Naive thymus-derived CD4-positive, alpha-beta T cell (primary cell): ENCODE results near the gene MDN1. TPM values are rescaled to one million over a fixed set of nuclear protein-coding genes. Genes with fewer than 3 reads are reported as not detected.

Source experiments
- ATAC-seq: fragments of 150-1000 bp; cut with Tn5 transposase; 2 replicates; pipeline ENCODE4 v1.10.0; 2021; ENCODE audit warnings: mild to moderate bottlenecking, moderate library complexity
- CTCF ChIA-PET: fragments of 350-600 bp; sonication (Branson Sonifier 250); formaldehyde crosslinking; loops from one replicate; lab custom pipeline; 2021; ENCODE audit warnings: antibody characterized with exemption; lab: Charles Lee
- POLR2A ChIA-PET: fragments of 350-600 bp; sonication (Branson Sonifier 250); formaldehyde crosslinking; loops from one replicate; lab custom pipeline; 2021; ENCODE audit warnings: antibody characterized with exemption, inconsistent platforms; lab: Charles Lee
- DNase-seq, 9 donors: peaks; one replicate each; pipeline versions ENCODE4 v3.0.0 to v3.0.0-alpha.2; 2020 to 2022; ENCODE audit warnings: mixed read lengths in 1 of 9
- H3K27ac ChIP-seq: one replicate; pipeline ENCODE4 v1.7.0; 2013; ENCODE audit warnings: mild to moderate bottlenecking, low read depth, low read length, moderate library complexity
- H3K27me3 ChIP-seq, 2 donors: one replicate each; pipeline ENCODE4 v1.7.0; 2013; ENCODE audit warnings: low read length in 2 of 2, mild to moderate bottlenecking in 2 of 2, moderate library complexity in 2 of 2; ENCODE audit not compliant: control insufficient read depth in 2 of 2, insufficient read depth in 2 of 2
- H3K36me3 ChIP-seq, 3 experiments: 1 replicate in 2 of 3; 2 replicates in 1 of 3; pipeline ENCODE4 v1.7.0; 2013; ENCODE audit warnings: low read length in 3 of 3, mild to moderate bottlenecking in 3 of 3, moderate library complexity in 1 of 3; ENCODE audit not compliant: insufficient read depth in 3 of 3, control insufficient read depth in 2 of 3
- H3K4me1 ChIP-seq, 2 donors: one replicate each; pipeline ENCODE4 v1.7.0; 2013; ENCODE audit warnings: low read length in 2 of 2, mild to moderate bottlenecking in 2 of 2, moderate library complexity in 1 of 2; ENCODE audit not compliant: control insufficient read depth in 2 of 2, insufficient read depth in 2 of 2
- H3K4me3 ChIP-seq: 2 replicates; pipeline ENCODE4 v1.7.0; 2013; ENCODE audit warnings: mild to moderate bottlenecking, low read length
- H3K9me3 ChIP-seq, 3 experiments: 1 replicate in 2 of 3; 2 replicates in 1 of 3; pipeline ENCODE4 v1.7.0; 2013; ENCODE audit warnings: low read length in 3 of 3; ENCODE audit not compliant: control insufficient read depth in 2 of 3
- H3K27ac Mint-ChIP-seq, 9 donors: one replicate each; pipeline ENCODE4 v1.8.0; 2020 to 2022; ENCODE audit warnings: mixed read lengths in 9 of 9, mild to moderate bottlenecking in 8 of 9, moderate library complexity in 5 of 9, inconsistent platforms in 2 of 9
- H3K27me3 Mint-ChIP-seq, 5 donors: one replicate each; pipeline ENCODE4 v1.8.0; 2021 to 2022; ENCODE audit warnings: mixed read lengths in 5 of 5, mild to moderate bottlenecking in 1 of 5
- H3K36me3 Mint-ChIP-seq, 5 donors: one replicate each; pipeline ENCODE4 v1.8.0; 2020 to 2022; ENCODE audit warnings: mixed read lengths in 5 of 5, mild to moderate bottlenecking in 3 of 5, inconsistent platforms in 1 of 5
- H3K4me1 Mint-ChIP-seq, 7 donors: one replicate each; pipeline ENCODE4 v1.8.0; 2020 to 2022; ENCODE audit warnings: mixed read lengths in 7 of 7, mild to moderate bottlenecking in 3 of 7, inconsistent platforms in 1 of 7
- H3K4me3 Mint-ChIP-seq, 10 donors: one replicate each; pipeline ENCODE4 v1.8.0; 2020 to 2022; ENCODE audit warnings: mild to moderate bottlenecking in 10 of 10, mixed read lengths in 10 of 10, moderate library complexity in 6 of 10, inconsistent platforms in 2 of 10
- H3K9me3 Mint-ChIP-seq, 11 donors: one replicate each; pipeline ENCODE4 v1.8.0; 2020 to 2022; ENCODE audit warnings: mixed read lengths in 11 of 11, mild to moderate bottlenecking in 4 of 11, inconsistent platforms in 1 of 11, moderate library complexity in 1 of 11
- intact Hi-C, 2 donors: fragments of 100-400 bp; cut with micrococcal nuclease; formaldehyde crosslinking; loops; one replicate each; pipeline ENCODE4 v1.15.1; 2023
- polyA plus RNA-seq, 2 donors: library from polyadenylated mRNA; unstranded; fragments of 300-500 nt; fragmentation: Illumina TruSeq; gene quantifications; one replicate each; pipeline ENCODE4 v1.2.3, GENCODE V29; 2021
- total RNA-seq, 6 experiments: library from RNA in 5 of 6; stranded (reverse) in 5 of 6; gene quantifications; 1 replicate in 5 of 6; 2 replicates in 1 of 6; pipeline ENCODE4 v1.2.3 and lab custom pipeline; 2021 to 2026

MDN1 gene
- total and polyA plus RNA-seq, 7 experiments from 2014 or later, result 8.2 to 66.1 (median 62.7) TPM

DNA sequence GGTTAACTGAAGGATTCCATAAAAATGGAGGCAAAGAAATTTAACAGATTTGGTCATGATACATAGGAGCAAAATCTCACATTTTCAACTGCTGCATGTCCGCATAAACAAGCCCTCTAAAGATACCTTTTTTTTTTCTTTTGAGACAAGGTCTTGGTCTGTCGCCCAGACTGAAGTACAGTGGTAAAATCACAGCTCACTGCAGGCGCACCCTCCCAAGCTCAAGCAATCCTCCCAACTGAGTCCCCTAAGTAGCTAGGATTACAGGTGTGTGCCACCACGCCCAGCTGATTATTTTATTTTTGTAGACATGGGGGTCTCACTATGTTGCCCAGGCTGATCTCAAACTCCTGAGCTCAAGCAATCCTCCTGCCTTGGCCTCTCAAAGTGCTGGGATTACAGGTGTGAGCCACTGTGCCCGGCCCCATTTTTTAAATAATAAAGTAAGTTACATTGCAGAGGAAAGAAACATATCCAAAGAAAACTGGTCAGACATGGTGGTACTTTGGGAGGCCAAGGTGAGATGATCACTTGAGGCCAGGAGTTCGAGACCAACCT is 13.7 kb downstream of the MDN1 start:
- H3K4me1 Mint-ChIP-seq, result peaks cover 9 to 45% (median 28%) of the 10 kb centered on the region in 7 donors
- H3K9me3 Mint-ChIP-seq, result no peaks in the 10 kb centered on the region
- H3K27me3 ChIP-seq, result no peaks in the 10 kb centered on the region
- H3K9me3 ChIP-seq, result no peaks in the 10 kb centered on the region
- ChIA-PET CTCF (no interaction called here), POLR2A (no interaction called here)
- intact Hi-C loops, result no loop called here
- H3K27ac Mint-ChIP-seq, result peak overlapping the region in 6 of 9 donors; percentile 7 to 69 (median 20)
- no peaks in the 10 kb centered on the region for H3K27me3 Mint-ChIP-seq
- H3K36me3 Mint-ChIP-seq, result peaks cover 0 to 21% (median 0%) of the 10 kb centered on the region in 5 donors
- peaks cover 0 to 23% (median 0%) of the 10 kb centered on the region in 3 experiments for H3K36me3 ChIP-seq
- no peak overlapping the region for H3K4me3 Mint-ChIP-seq
- DNase-seq (no peak), ATAC-seq (no peak)
- no peaks in the 10 kb centered on the region for H3K4me1 ChIP-seq
- H3K27ac ChIP-seq, result no peak overlapping the region
- no peak overlapping the region for H3K4me3 ChIP-seq

DNA sequence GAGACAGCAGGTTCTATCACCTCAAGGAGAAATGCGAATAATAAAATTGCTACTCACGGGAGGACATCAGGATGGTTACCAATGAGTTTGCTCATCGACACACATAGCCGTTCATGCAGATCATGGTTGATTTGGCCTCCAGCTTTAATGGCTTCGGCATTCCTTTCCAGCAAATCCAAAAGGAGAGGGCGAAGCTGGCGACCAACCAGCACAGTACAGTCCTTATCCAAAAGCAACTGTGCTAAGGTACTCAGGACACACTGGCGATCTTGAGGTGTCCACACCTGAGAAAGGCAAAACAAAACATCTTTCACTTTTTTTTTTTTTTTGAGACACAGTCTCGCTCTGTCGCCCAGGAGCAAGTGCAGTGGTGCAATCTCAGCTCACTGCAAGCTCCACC is 16.3 kb downstream of the MDN1 start:
- intact Hi-C loops, result no loop called here
- Histone ChIP-seq H3K9me3 (no peaks in the 10 kb centered on the region), H3K36me3 (peaks cover 0 to 35% (median 0%) of the 10 kb centered on the region in 3 experiments), H3K4me3 (no peak overlapping the region), H3K27ac (no peak overlapping the region), H3K4me1 (no peaks in the 10 kb centered on the region), H3K27me3 (no peaks in the 10 kb centered on the region)
- Mint-ChIP-seq H3K36me3 (peaks cover 0 to 25% (median 2%) of the 10 kb centered on the region in 5 donors), H3K9me3 (no peaks in the 10 kb centered on the region), H3K4me3 (no peak overlapping the region), H3K27ac (peak overlapping the region in 1 of 9 donors; percentile 17), H3K27me3 (no peaks in the 10 kb centered on the region), H3K4me1 (peaks cover 6 to 28% (median 21%) of the 10 kb centered on the region in 7 donors)
- ChIA-PET CTCF (interaction anchor here (0.6 kb wide), 2 partner anchors 166 to 199 kb away, joined by 3 to 4 read pairs; no protein-coding TSS in a partner anchor), POLR2A (interaction anchor here (0.6 kb wide), 2 partner anchors 46 to 723 kb away, joined by 3 to 7 read pairs; partner anchors contain the start of gene PNRC1)
- no peak for ATAC-seq
- no peak for DNase-seq

DNA sequence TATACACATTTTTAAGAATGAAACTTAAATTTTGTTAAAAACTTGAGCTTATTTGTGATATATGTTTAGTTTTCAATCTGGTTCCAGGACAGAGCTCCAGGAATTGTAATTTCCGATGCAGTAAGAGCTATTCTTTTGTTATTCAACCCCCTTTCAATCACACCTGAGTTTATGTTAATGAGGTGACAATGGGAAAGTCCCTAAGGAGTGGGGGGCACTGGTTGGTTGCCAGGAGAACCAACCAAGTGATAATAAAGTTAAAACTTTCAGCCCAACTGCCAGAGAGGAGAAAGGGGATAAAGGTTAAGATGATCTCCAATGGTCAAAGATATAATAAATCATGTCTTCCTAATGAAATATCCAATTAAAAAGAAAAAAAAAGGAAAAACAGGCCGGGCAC is 19.8 kb downstream of the MDN1 start:
- CTCF ChIA-PET, result no interaction called here
- no peak for ATAC-seq
- H3K36me3 Mint-ChIP-seq, result peaks cover 0 to 36% (median 12%) of the 10 kb centered on the region in 5 donors

DNA sequence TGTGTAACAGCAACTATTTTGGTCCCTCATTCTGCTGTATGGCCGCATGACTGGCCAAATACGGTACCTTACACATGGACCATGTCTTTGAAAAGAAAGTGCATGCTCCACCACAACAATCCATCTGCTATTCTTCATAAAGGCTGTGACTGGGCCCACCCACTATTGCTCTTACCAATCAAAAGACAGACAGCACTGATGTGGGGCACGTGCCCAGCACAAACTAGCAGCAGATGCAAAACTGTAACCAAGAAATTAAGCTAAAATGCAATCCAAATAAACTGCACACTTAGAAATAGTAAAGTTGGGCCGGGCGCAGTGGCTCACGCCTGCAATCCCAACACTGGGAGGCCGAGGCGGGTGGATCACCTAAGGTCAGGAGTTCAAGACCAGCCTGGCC is 20.5 kb downstream of the MDN1 start:
- H3K27me3 Mint-ChIP-seq, result no peaks in the 10 kb centered on the region
- ChIA-PET POLR2A (no interaction called here), CTCF (interaction anchor here (0.7 kb wide), 1 partner anchor 654 kb away, joined by 3 read pairs; no protein-coding TSS in a partner anchor)
- no peaks in the 10 kb centered on the region for H3K27me3 ChIP-seq
- H3K4me3 Mint-ChIP-seq, result no peak overlapping the region
- H3K27ac ChIP-seq, result no peak overlapping the region
- peaks cover 4 to 10% of the 10 kb centered on the region in 2 donors for H3K4me1 ChIP-seq
- H3K4me1 Mint-ChIP-seq, result peaks cover 13 to 21% (median 17%) of the 10 kb centered on the region in 7 donors
- H3K27ac Mint-ChIP-seq, result peak overlapping the region in 2 of 9 donors; percentile 25 to 49
- intact Hi-C loops, result no loop called here
- H3K9me3 ChIP-seq, result no peaks in the 10 kb centered on the region
- ATAC-seq (no peak), DNase-seq (no peak)
- H3K36me3 ChIP-seq, result peaks cover 0 to 39% (median 0%) of the 10 kb centered on the region in 3 experiments
- peaks cover 0 to 36% (median 12%) of the 10 kb centered on the region in 5 donors for H3K36me3 Mint-ChIP-seq
- no peak overlapping the region for H3K4me3 ChIP-seq
- no peaks in the 10 kb centered on the region for H3K9me3 Mint-ChIP-seq

More for the DNA sequence above, 19.8 kb downstream of the MDN1 start:
- intact Hi-C loops, result no loop called here
- Histone ChIP-seq H3K36me3 (peaks cover 0 to 39% (median 0%) of the 10 kb centered on the region in 3 experiments), H3K9me3 (no peaks in the 10 kb centered on the region), H3K27me3 (no peaks in the 10 kb centered on the region), H3K4me1 (peaks cover 0 to 3% of the 10 kb centered on the region in 2 donors), H3K4me3 (no peak overlapping the region), H3K27ac (no peak overlapping the region)
- no peaks in the 10 kb centered on the region for H3K9me3 Mint-ChIP-seq
- H3K4me1 Mint-ChIP-seq, result peaks cover 7 to 14% (median 12%) of the 10 kb centered on the region in 7 donors
- no peak for DNase-seq
- no peak overlapping the region for H3K4me3 Mint-ChIP-seq
- H3K27ac Mint-ChIP-seq, result peak overlapping the region in 2 of 9 donors; percentile 25 to 65
- POLR2A ChIA-PET, result interaction anchor here (0.9 kb wide), 1 partner anchor 34 kb away, joined by 3 read pairs; no protein-coding TSS in a partner anchor
- H3K27me3 Mint-ChIP-seq, result no peaks in the 10 kb centered on the region

DNA sequence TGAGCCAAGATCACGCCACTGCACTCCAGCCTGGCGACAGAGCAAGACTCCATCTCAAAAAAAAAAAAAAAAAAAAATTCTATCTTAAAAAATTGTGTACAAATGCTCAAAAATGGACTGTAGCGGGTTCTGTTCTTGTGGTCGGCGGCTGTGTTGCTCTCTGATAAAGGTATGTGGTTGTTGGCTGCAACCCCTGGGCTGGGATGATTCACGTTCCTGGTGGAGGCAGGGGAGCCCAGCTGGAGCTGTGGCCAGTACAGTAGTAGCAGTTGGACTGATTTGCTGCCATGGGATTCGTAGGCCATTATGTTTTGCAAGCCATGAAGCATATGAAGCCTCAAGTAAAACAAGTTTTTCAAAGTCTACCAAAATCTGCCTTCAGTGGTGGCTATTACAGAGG is 22.3 kb downstream of the MDN1 start:
- ATAC-seq, result no peak
- Histone ChIP-seq H3K27me3 (no peaks in the 10 kb centered on the region), H3K9me3 (no peaks in the 10 kb centered on the region), H3K27ac (no peak overlapping the region), H3K4me1 (peaks cover 16 to 21% of the 10 kb centered on the region in 2 donors), H3K36me3 (peaks cover 0 to 34% (median 4%) of the 10 kb centered on the region in 3 experiments), H3K4me3 (no peak overlapping the region)
- Mint-ChIP-seq H3K9me3 (no peaks in the 10 kb centered on the region), H3K4me3 (no peak overlapping the region), H3K27me3 (no peaks in the 10 kb centered on the region), H3K36me3 (peaks cover 0 to 45% (median 17%) of the 10 kb centered on the region in 5 donors), H3K4me1 (peaks cover 27 to 34% (median 30%) of the 10 kb centered on the region in 7 donors), H3K27ac (no peak overlapping the region)
- no peak for DNase-seq
- ChIA-PET CTCF (interaction anchor here (0.6 kb wide), 2 partner anchors 16 to 56 kb away, joined by 4 to 5 read pairs; no protein-coding TSS in a partner anchor), POLR2A (interaction anchor here (1.0 kb wide), 1 partner anchor 38 kb away, joined by 4 read pairs; no protein-coding TSS in a partner anchor)
- intact Hi-C loops, result no loop called here

GRCh38 chr6:89794324-89794723 is 25.3 kb downstream of the MDN1 start:
- CTCF ChIA-PET, result interaction anchor here (0.5 kb wide), 1 partner anchor 36 kb away, joined by 3 read pairs; no protein-coding TSS in a partner anchor
- Mint-ChIP-seq H3K36me3 (peaks cover 5 to 38% (median 21%) of the 10 kb centered on the region in 5 donors), H3K27ac (peak overlapping the region; percentile 28 to 80 (median 72)), H3K4me1 (peaks cover 25 to 33% (median 28%) of the 10 kb centered on the region in 7 donors), H3K27me3 (no peaks in the 10 kb centered on the region), H3K9me3 (no peaks in the 10 kb centered on the region), H3K4me3 (peak overlapping the region; percentile 63 to 86 (median 72))
- ATAC-seq (peak; percentile 64), DNase-seq (peak in 6 of 9 donors; percentile 45 to 65 (median 54))
- POLR2A ChIA-PET, result interaction anchor here (0.7 to 1.6 kb wide), 5 partner anchors 14 to 64 kb away, joined by 3 to 6 read pairs (median 3); partner anchors contain the start of genes CASP8AP2 and MDN1
- H3K9me3 ChIP-seq, result no peaks in the 10 kb centered on the region
- no peak overlapping the region for H3K27ac ChIP-seq
- peaks cover 0 to 20% (median 4%) of the 10 kb centered on the region in 3 experiments for H3K36me3 ChIP-seq
- intact Hi-C loops, result loop anchor here (1.0 kb wide), 3 partner anchors 25 to 685 kb away; partner anchors contain the start of genes MDN1 (in 2 of the 2) and CASP8AP2 (in 1 of the 2)
- H3K27me3 ChIP-seq, result no peaks in the 10 kb centered on the region
- no peak overlapping the region for H3K4me3 ChIP-seq
- peaks cover 16 to 21% of the 10 kb centered on the region in 2 donors for H3K4me1 ChIP-seq
